Aorta (tissue), 5 donors: ENCODE measurements around the gene DGLUCY. TPM values are rescaled to one million over a fixed set of nuclear protein-coding genes. Genes with fewer than 3 reads are reported as not detected.

Experiments
- ATAC-seq: fragments of 200-7000 bp; cut with Tn5 transposase; one replicate; pipeline ENCODE4 v1.9.1; 2022; ENCODE audit warnings: moderate library complexity; ENCODE audit not compliant: low FRiP score
- DNase-seq, 2 donors: peaks; one replicate each; pipeline ENCODE4 v3.0.0-alpha.2; 2020
- H3K27ac ChIP-seq, 2 donors: one replicate each; pipeline ENCODE4 v1.5.1; 2013; ENCODE audit warnings: low read length in 2 of 2, mild to moderate bottlenecking in 2 of 2, moderate library complexity in 2 of 2, control low read depth in 1 of 2, inconsistent platforms in 1 of 2, low read depth in 1 of 2
- H3K27me3 ChIP-seq, 2 donors: one replicate each; pipeline ENCODE4 v1.6.1; 2013; ENCODE audit warnings: control low read depth in 1 of 2, low read length in 1 of 2, mild to moderate bottlenecking in 1 of 2, moderate library complexity in 1 of 2; ENCODE audit not compliant: insufficient read depth in 2 of 2, control insufficient read depth in 1 of 2
- H3K36me3 ChIP-seq, 2 donors: one replicate each; pipeline ENCODE4 v1.6.1; 2013; ENCODE audit warnings: control low read depth in 1 of 2, low read length in 1 of 2, mild to moderate bottlenecking in 1 of 2; ENCODE audit not compliant: insufficient read depth in 2 of 2, control insufficient read depth in 1 of 2
- H3K4me1 ChIP-seq, 2 donors: one replicate each; pipeline ENCODE4 v1.6.1; 2013; ENCODE audit warnings: low read length in 2 of 2, control low read depth in 1 of 2, mild to moderate bottlenecking in 1 of 2, moderate library complexity in 1 of 2; ENCODE audit not compliant: insufficient read depth in 2 of 2, control insufficient read depth in 1 of 2
- H3K4me3 ChIP-seq, 2 donors: one replicate each; pipeline ENCODE4 v1.5.1; 2013; ENCODE audit warnings: low read length in 2 of 2, control low read depth in 1 of 2, mild to moderate bottlenecking in 1 of 2
- H3K9me3 ChIP-seq: one replicate; pipeline ENCODE4 v1.6.1; 2013; ENCODE audit warnings: mild to moderate bottlenecking, low read length; ENCODE audit not compliant: control insufficient read depth
- WGBS, 2 donors: extraction: QIAGEN DNeasy Blood & Tissue Kit; methylation state at CpG; one replicate each; pipeline ENCODE4 v1.1.7; 2013; 5-methylcytosine and 5-hydroxymethylcytosine counted together
- intact Hi-C, 2 donors: fragments of 100-400 bp; cut with DNase I; formaldehyde crosslinking; loops; one replicate each; pipeline versions ENCODE4 v1.14.2 to v1.15.0; 2022
- long read RNA-seq, 2 donors: library from polyadenylated mRNA; unstranded; transcript quantifications; one replicate each; pipeline ENCODE4 v2.0.0, GENCODE V29; 2020 to 2021
- polyA plus RNA-seq, 2 donors: library from polyadenylated mRNA; stranded (reverse); fragments of 200-250 nt; gene quantifications; one replicate each; pipeline ENCODE4 v1.2.3, GENCODE V29; 2013
- total RNA-seq, 2 donors: library from RNA; stranded (reverse); fragmentation: NEBNext Ultra II Directional; extraction: Animal tissue kit (Norgen Biotek cat#: 25700); gene quantifications; one replicate each; pipeline ENCODE4 v1.2.1, GENCODE V29; 2021
- donor health status: healthy with polysubstance abuse.
- donor health status: Bipolar disorder and iron deficiency.
- donor health status: DM: no; HTN: no; CAD: no.
- donor health status: DM: no; HTN: no; CAD: no.
- donor health status: DM: yes; HTN: yes; CAD: no.

The DGLUCY gene
- 10 to 100 TPM; 23.5 to 55.5 TPM for total RNA-seq
- polyA plus RNA-seq: 10 to 100 TPM; 11.9 to 15.1 TPM
- long read RNA-seq, donor 1, transcript DGLUCY-204 (14 exons, 2,538 nt): major isoform, 8 of 75 reads
- long read RNA-seq, donor 1, transcript DGLUCY-201 (14 exons, 2,967 nt): minor isoform, 6 of 75 reads
- long read RNA-seq, donor 1, partial matches to known transcripts: 16 of 75 reads
- long read RNA-seq, donor 1, other reads (novel, unspliced or antisense): 44 of 75 reads
- long read RNA-seq, donor 2, partial matches to known transcripts: 3 of 29 reads
- long read RNA-seq, donor 2, other reads (novel, unspliced or antisense): 23 of 29 reads

GRCh38 chr14:91113829-91114078 lies at the start of gene DGLUCY:
DGLUCY (plus strand) TSS chr14:91114073; CDS start chr14:91160295, 46,222 bp downstream.
- ATAC-seq (peak; percentile 94), DNase-seq (peak; percentile 90)
- Histone ChIP-seq H3K36me3 (no peaks in the 10 kb centered on the region), H3K27ac (peak within 1 kb of the TSS in 1 of 2 donors; percentile 25), H3K9me3 (no peaks in the 10 kb centered on the region), H3K4me3 (peak within 1 kb of the TSS; percentile 49 to 65), H3K4me1 (peaks cover 0 to 2% of the 10 kb centered on the region in 2 donors), H3K27me3 (no peaks in the 10 kb centered on the region)
- intact Hi-C loops: no loop called here
- 0% methylated on average over 5 of the region's 5 CpGs for WGBS, 2 donors

GRCh38 chr14:91065266-91065665 lies 48.6 kb upstream of the DGLUCY start:
- no peaks in the 10 kb centered on the region for H3K36me3 ChIP-seq
- H3K4me3 ChIP-seq: no peak overlapping the region
- intact Hi-C loops: no loop called here
- no peaks in the 10 kb centered on the region for H3K9me3 ChIP-seq
- ATAC-seq (no peak), DNase-seq (no peak)
- H3K4me1 ChIP-seq: no peaks in the 10 kb centered on the region
- H3K27me3 ChIP-seq: no peaks in the 10 kb centered on the region
- 88 to 91% methylated on average over 3 of the region's 3 CpGs for WGBS, 2 donors
- no peak overlapping the region for H3K27ac ChIP-seq

DNA sequence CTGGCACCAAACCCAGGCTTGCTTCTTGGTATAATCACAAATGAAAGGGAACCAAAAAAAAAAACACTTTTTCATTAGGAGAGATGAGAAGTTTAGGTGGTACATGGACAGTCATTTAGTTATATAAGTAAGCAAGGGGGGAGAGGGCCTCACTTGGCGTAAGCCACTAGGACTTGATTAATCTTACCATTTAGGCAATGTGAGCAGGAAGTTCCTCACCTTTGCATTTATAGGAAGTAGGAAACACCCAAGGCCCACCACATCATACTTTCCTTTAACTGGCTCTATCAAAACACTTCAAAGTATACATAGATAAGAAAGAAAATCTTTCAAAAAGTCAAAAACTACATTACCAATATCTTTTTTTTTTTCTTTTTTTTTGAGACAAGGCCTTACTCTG lies 46.7 kb upstream of the DGLUCY start:
- ATAC-seq: no peak
- no peak overlapping the region for H3K4me3 ChIP-seq
- no peaks in the 10 kb centered on the region for H3K9me3 ChIP-seq
- no peaks in the 10 kb centered on the region for H3K4me1 ChIP-seq
- DNase-seq: no peak
- WGBS, 2 donors: 94 to 95% methylated on average over 1 of the region's 1 CpG
- H3K27ac ChIP-seq: no peak overlapping the region
- intact Hi-C loops: no loop called here
- no peaks in the 10 kb centered on the region for H3K27me3 ChIP-seq
- H3K36me3 ChIP-seq: no peaks in the 10 kb centered on the region

GRCh38 chr14:91068642-91069041 lies 45.2 kb upstream of the DGLUCY start:
- intact Hi-C loops: no loop called here
- H3K36me3 ChIP-seq: no peaks in the 10 kb centered on the region
- no peak overlapping the region for H3K4me3 ChIP-seq
- ATAC-seq: no peak
- H3K9me3 ChIP-seq: no peaks in the 10 kb centered on the region
- WGBS, 2 donors: 57 to 65% methylated on average over 2 of the region's 2 CpGs
- no peak overlapping the region for H3K27ac ChIP-seq
- no peaks in the 10 kb centered on the region for H3K4me1 ChIP-seq
- no peak for DNase-seq
- H3K27me3 ChIP-seq: no peaks in the 10 kb centered on the region

GRCh38 chr14:91070572-91070971 lies 43.3 kb upstream of the DGLUCY start:
- no peaks in the 10 kb centered on the region for H3K36me3 ChIP-seq
- no peaks in the 10 kb centered on the region for H3K4me1 ChIP-seq
- no peaks in the 10 kb centered on the region for H3K27me3 ChIP-seq
- H3K9me3 ChIP-seq: no peaks in the 10 kb centered on the region
- H3K4me3 ChIP-seq: no peak overlapping the region
- H3K27ac ChIP-seq: no peak overlapping the region
- DNase-seq (no peak), ATAC-seq (no peak)
- intact Hi-C loops: no loop called here

DNA sequence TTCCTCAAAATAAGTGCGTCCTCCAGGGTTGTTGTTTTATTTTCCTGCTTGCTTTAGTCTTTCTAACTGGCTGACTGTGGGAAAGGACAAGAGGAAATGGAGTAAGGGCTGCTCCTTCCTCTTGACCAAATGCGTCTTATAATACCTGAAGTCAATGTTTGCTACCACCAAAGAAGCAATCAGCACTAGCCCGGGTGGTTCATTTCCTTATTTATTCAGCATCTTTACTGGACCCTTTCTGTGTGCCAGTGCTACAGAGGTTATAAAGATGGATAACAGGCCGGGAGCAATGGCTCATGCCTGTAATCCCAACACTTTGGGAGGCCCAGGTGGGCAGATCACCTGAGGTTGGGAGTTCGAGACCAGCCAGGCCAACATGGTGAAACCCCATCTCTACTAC lies 38.3 kb upstream of the DGLUCY start:
- Histone ChIP-seq H3K27me3 (no peaks in the 10 kb centered on the region), H3K27ac (no peak overlapping the region), H3K4me3 (no peak overlapping the region), H3K4me1 (no peaks in the 10 kb centered on the region), H3K36me3 (no peaks in the 10 kb centered on the region), H3K9me3 (no peaks in the 10 kb centered on the region)
- no peak for ATAC-seq
- WGBS, 2 donors: 97% methylated on average over 5 of the region's 5 CpGs
- no peak for DNase-seq
- intact Hi-C loops: no loop called here

DNA sequence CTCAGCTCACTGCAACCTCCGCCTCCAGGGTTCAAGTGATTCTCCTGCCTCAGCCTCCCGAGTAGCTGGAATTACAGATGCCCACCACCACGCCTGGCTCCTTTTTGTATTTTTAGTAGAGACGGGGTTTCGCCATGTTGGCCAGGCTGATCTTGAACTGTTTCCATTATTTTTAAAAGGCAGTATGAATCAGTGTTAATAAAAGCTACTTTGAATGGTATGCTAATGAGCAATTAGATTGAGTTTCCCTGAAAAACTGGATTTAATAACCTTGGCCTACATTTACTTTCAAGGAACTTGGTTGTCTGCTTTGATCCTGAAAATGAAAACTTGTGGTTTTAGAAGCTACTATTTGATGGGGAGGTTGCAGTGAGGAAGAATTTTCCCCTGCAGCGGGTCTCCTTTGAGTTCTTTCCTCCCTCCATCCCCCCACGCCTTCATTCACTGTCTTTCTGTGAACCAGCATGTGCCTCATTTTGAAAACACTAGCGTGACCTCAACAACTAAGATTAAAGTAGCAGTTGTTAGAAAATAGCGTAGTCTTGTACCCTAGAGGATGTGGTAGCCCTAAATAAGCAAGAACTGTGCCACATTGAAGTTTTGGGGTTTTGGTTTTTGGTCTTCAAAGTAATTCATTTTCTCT lies 35.7 kb upstream of the DGLUCY start:
- intact Hi-C loops: no loop called here
- H3K4me3 ChIP-seq: no peak overlapping the region
- no peaks in the 10 kb centered on the region for H3K27me3 ChIP-seq
- H3K36me3 ChIP-seq: no peaks in the 10 kb centered on the region
- WGBS, 2 donors: 95 to 96% methylated on average over 9 of the region's 9 CpGs
- H3K27ac ChIP-seq: no peak overlapping the region
- no peaks in the 10 kb centered on the region for H3K9me3 ChIP-seq
- H3K4me1 ChIP-seq: no peaks in the 10 kb centered on the region
- no peak for ATAC-seq
- DNase-seq: no peak

DNA sequence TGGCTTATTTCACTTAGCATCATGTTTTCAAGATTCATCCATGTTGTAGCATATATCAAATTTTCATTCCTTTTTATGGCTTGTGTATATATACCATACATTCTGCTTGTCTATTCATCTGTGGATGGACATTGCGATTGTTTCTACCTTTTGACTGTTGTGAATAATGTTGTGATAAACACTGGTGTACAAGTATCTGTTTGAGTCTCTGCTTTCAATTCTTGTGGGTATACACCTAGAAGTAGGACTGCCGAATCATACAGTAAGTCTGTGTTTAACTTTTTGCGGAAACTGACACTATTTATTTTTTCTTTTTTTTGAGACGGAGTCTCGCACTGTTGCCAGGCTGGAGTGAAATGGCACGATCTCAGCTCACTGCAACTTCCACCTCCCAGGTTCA lies 33.8 kb upstream of the DGLUCY start:
- Histone ChIP-seq H3K27ac (no peak overlapping the region), H3K4me3 (no peak overlapping the region), H3K27me3 (no peaks in the 10 kb centered on the region), H3K36me3 (no peaks in the 10 kb centered on the region), H3K4me1 (no peaks in the 10 kb centered on the region), H3K9me3 (no peaks in the 10 kb centered on the region)
- intact Hi-C loops: no loop called here
- ATAC-seq (no peak), DNase-seq (no peak)
- 93 to 95% methylated on average over 6 of the region's 6 CpGs for WGBS, 2 donors

DNA sequence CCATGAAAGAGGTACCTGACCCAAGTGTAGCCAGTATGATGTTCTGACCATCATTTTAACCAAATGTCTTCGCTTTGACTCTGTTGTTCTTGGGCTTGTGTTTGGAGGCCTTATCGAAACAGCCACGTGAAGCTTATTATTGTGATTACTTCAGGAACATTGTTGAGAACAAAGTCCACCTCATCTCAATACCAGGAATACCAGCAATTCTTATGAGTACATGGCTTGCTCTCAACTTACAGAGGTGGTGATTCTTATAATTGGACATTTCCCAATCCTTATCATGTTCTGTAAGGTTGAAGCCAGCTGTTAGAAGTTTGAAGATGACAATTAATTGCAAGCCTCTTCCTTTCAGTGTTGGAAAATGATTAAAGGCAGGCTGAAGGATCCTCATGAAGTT lies 31.6 kb upstream of the DGLUCY start:
- no peaks in the 10 kb centered on the region for H3K27me3 ChIP-seq
- intact Hi-C loops: no loop called here
- no peaks in the 10 kb centered on the region for H3K4me1 ChIP-seq
- H3K27ac ChIP-seq: no peak overlapping the region
- DNase-seq: no peak
- H3K9me3 ChIP-seq: no peaks in the 10 kb centered on the region
- H3K4me3 ChIP-seq: no peak overlapping the region
- no peak for ATAC-seq
- 76 to 81% methylated on average over 3 of the region's 3 CpGs for WGBS, 2 donors
- H3K36me3 ChIP-seq: no peaks in the 10 kb centered on the region
